Stimulated activated CD4-positive, alpha-beta T cell treated with anti-CD3 and anti-CD28 coated beads, Interleukin-2, amount 100 ng/mL, for 48 hours (primary cell): ENCODE measurements around the gene QKI.

ENCODE experiments used
- DNase-seq, 2 donors: peaks; one replicate each; pipeline ENCODE4 v3.0.0-alpha.2; 2020

QKI gene

DNA sequence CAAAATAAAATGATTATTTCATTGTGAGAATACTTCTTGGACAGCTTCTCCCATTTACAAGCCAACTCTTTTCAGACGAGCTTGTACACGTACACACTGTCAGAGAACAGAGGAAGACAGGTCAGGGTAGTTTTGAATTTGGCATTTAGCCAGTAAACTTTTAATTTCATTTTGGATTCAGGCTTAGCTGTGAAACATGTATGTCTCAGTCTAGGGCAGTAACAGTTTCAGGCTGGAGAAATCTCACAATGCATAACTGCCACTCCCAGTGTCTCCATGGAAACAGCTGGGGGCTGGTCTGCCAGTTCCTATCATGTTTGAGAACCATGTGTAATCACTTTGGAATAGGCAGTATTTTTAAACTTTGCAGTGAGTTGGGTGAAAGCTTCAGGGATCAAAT lies 22.0 kb upstream of the QKI start:
- no peak for DNase-seq

DNA sequence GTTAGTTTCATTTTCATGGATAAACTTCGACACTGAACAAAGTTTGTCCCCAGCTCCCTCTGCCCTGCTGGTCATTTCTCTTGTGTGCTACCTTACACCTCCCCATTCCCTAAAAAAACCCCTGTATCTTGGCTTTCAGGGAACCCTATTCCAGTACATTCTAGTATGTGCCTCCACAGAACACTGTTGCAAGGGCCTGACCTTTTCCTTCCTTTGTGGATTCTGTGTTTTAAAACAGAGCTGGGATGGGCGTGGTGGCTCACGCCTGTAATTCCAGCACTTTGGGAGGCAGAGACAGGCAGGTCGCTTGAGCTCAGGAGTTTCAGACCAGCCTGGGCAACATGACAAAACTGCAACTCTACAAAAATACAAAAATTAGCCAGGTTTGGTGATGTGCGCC lies 20.6 kb upstream of the QKI start:
- no peak for DNase-seq

DNA sequence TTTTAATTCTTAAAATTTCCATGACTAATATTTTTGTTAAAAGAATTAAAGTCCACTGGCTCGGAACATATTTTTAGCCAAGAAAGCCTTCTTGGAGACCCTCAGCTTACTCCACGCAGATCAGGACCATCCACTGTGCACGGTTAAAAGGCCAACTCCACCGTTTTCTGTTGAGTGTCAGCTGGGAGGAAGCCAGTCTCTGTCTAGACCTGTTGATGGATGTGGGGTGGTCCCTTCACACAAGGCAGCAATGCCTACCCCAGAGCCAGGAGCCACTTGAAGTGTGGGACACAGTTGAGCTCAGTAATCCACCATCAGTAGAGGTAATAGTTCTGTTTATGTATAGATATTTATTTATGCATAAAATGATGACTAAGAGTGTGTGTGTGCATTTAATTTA lies 19.9 kb upstream of the QKI start:
- DNase-seq: no peak

DNA sequence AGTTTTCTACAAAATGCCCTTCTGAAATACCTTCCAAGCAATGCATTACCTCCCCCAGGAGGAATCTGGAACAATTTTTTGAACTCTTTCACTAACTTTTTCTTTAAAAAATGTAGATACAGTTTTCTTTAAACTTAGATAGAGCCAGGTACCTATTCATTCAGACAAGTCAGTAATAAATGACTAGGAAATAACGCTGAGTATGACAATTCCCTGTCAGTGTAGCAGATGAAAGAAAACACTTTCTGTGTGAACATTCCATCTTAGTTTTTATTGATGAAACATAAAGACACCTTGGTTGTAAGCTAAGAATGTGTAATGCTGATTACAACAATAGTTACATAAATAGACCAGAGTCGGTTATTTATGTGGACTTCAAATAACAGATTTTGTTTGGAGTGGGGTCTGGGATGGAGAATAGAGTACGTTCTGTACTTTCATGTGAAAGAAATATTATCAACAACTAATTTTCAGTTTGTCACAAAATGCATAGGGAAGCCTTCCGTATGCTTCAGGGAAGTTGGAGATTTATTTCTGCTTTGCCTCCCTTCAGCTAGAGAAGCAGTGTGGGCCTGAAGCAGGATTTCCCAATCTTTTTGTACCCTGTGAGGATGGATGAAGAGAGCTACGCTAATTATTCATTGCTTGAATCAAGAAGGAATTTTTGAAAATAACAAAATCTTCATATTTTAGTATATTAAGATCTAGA lies 19.2 kb upstream of the QKI start:
- DNase-seq: no peak

DNA sequence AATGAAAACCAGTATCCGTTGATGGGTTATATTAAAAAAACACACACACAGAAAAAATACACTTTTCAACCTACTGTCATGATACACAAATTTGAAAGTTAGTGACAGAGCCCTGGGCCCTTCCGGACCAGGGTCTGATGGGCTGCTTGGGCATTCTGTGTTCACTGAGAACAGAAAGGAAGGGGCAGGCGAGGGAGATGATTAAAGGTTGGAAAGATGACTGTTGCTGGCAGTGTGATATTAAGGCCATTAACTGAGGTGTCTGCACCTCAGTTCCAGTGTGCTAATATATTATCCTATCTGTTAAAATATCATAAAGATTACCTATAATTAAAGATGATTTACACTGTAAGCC lies 18.7 kb upstream of the QKI start:
- no peak for DNase-seq

DNA sequence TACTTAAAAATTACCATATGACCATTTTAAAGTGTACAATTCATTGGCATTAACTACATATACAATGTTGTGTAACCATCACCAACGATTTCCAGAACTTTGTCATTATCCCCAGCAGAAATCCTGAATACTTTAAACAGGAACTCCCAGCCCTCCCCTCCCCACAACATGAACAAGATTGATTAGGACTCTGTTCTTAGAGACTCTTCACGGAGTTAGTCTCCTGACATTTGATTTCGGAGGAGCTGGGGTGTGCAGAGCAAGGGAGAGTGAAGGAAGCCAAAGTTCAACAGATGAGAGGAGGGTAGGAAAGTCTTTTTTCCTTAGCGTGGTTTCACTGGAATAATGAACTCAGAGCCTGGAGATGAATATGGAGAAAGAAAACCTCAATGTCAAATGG lies 17.2 kb upstream of the QKI start:
- no peak for DNase-seq

DNA sequence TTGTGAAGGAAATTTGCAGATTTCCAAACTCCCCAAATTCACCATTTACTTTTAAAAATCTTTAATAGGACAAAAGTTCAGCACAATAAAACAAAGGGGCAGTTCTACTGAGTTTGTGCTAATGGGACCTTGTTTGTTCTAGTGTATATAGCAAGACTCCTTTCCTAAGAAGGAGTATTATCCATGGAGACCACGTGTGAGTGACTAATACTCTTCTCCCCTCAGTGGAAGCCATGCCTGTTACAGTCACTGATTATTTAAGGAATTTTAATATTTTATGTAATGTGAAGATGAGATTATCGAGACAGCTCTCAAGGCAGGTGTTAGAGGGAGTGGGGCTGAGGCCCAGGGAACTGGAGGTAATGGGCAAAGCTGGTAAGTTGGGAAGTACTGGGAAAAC lies 16.4 kb upstream of the QKI start:
- no peak for DNase-seq

DNA sequence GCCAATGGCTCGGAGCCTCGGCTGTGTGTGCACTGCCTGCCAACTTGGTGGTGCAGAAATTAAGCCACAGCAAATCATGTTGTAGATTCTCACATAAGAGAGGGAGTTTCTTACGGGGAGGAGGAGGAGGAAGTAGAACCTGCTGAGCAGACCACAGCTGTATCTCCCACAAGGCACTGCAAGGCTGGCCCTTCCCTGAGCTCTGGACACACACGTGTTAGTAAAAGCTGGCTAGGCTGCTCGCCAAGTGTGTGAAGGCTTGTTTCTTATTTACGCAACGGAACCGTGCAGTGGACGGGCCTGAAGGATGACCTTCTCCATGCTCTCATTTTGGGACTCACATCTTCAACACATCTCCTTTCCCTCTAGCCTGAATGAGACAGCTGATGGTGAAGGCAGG lies 15.7 kb upstream of the QKI start:
- DNase-seq: no peak

DNA sequence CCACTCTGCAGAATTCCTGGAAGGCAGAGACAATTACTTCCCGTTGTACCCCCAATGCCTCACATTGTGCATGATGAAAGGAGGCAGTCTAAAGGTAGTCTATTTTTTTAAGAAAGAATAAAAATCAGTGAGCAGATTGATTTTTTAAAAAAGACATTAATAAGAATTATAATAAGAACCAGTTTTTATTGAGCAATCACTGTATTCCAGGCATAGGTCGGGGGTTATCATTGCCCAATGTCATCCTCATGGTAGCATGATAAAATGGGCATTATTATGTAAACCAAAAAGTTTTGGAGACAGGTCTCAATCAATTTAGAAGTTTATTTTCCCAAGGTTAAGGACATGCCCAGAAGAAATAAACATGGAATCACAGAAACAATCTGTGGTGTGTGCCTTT lies 14.0 kb upstream of the QKI start:
- no peak for DNase-seq

DNA sequence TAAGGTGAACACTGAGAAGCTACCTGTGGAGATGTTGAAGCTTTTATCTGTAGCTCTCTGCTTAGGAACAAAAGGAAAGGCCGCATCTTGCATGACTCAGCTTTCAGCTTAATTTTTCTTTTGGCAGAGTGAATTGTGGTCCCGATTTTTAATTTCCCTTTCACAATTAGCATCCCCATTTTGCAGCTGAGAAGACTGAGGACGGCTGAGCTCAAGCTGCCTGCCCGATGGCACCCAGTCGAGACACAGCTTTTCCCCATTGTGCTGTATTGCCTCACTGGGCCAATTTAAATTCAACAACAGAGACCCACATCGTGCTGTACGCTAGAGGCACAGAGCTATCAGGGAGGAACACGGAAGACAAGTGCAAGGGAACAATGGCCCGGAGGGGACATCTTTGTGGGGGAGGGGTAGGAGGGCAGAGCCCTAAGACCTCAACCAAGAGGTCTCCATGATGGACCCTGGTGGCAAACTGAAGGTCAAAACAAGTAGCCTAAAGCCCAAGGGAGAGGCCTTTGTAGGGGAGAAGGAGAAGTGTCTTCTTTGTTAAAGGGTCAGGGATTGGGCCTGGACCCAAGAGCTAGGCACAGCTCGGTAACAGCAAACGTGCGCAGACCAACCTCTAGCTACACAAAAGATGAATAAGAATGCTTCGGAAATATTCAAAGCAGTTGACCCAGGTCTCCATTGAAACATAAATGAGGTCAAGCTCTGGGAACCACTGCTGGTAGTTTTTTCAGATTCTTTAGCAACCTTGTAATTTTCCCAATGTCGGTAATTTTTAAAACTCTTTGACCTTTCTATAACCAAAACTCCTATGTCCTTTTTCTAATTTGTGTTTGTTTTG lies 13.3 kb upstream of the QKI start:
- DNase-seq: no peak

DNA sequence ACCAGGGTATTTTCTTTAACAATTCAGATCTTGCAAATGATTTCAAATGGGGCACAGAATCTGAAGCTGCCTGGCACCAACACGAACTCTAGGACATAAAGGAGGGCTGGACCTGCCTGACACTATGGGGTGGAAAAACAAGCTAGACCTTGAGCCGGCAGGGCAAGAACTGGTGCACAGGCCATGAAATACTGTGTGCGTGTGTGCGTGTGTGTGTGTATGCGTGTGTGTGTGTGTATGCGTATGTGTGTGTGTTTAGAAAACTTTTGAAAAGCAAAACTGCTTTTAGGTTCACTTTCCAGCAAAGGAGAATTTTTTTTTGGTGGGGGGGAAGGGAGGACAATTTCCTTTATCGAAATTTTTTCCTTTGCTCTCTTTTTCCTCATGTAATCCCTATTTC lies 11.9 kb upstream of the QKI start:
- no peak for DNase-seq

DNA sequence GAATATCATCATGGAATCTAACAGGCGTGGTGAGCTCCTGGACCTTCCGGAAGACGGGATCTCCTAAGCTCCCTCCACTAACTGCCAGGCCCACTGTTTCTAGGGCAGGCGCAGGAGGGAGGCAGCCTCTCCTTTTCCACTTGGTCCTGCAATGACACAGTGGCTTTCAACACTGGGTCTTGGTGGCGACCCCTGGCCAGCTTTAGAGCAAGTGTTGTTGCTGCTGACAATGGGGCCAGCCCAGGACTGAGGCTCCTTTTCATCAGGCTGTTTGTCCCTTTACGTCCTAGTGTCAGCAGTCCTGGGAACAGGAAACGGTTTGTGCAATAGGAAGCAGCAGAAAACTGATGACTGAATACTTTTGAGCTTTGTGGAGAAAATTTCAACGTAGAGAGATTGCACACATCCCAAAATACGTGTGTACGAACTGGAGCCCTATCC lies 9.7 kb upstream of the QKI start:
- DNase-seq: no peak

DNA sequence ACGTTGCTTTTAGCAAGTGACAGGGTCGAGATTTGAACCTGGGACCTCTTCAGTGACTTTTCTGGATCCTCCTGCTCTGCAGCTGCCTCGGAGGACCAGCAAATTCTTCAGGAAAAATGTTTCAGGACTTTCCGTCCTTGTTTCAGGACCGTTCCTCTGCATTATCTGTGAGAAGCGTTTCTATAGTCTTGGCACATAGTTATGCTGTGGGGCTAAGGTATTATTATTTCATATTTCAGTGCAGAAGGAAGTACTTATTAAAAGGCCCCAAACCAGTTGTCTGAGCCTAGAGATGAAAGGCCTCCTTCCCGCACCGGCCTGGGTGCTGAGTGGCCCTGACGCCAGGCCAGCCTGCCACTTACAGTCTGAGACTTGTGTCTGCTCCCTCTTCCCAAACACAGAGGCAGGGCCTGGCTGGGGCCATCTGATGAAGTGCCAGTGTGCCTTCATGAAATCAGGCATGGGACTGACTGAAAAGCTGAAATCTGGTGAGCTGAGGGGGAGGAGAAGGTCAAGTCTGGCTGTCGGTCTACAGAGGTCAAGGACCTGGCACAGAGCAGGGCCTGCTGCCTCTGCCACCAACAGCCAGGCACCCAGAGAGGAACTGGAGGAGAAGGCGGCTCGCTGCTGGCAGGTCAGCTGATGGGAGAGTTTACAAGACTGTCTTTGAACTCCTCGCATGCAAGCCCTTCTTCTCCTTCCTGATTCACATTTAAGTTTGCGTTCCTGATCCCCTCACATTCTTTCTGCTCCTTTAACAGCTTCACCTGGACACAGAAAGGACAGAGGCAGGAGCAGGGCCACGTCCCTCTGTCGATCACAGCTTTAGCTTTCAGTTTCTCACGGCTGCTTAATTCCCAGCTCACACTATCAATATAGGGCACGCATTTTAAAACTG lies 8.9 kb upstream of the QKI start:
- peak in 1 of 2 donors; percentile 5 for DNase-seq

DNA sequence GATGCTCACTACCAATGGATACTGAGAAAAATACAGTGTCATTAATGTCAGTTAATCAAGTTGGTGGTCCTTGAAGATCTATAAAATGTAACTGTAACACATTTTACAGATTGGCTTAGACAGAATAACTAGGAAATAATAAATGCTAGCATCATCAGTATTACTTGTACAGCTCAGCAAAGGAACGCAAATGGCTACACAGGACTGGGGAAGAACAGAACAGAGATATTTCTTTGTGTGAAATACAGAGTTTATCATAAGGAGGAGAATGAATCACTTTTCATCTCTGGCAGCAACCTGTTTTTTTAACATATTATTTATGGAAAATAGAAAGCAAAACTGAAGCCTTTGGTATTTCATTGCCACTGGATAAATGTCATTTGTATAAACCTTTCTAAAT lies 8.2 kb upstream of the QKI start:
- no peak for DNase-seq

DNA sequence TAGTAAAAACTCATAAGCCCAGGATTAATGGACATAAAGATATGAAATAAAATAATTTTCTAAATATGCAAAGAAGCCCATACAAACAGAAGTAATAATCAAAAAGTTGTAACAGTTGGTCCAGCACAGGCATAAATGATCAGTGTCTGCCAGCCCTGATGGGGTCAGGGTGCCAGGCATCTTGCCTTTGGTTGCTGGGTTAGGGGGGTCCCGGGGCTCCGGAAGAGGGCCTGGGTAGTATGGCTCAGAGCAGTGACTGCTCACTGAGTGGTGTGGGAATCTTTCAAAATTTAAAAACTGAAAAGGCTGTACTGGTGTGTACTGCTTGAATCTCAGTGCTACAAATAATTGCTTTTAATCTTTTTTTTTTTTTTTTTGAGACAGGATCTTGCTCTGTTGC lies 7.7 kb upstream of the QKI start:
- no peak for DNase-seq

DNA sequence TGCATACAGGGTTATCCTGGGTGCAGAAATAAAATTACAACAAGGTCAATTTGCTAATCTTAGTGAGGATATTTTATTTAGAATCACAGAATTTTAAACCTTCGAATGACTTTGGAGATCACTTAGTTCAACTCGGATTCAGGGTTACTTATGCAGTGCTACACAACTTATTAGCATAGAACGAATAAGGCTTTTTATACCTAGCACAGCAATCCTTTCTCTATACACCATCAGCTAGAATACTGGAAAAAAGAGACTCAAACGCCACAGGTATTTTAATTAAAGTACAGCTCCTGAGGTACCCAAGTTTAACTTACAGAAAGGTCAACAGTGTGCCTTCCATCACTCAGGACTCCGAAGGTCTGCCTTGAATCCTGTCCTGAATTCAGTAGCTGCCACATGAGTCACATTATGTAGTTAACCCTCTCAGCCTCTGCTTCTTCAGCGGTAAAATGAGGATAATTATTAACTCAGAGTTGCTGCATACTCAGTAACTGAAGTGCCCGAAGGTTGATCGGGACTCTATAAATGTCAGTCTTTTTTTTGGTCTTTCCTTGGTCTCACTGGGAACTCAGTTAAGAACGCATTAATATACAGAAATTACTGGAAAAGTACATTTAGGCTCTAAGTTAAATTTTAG lies 6.0 kb upstream of the QKI start:
- no peak for DNase-seq

DNA sequence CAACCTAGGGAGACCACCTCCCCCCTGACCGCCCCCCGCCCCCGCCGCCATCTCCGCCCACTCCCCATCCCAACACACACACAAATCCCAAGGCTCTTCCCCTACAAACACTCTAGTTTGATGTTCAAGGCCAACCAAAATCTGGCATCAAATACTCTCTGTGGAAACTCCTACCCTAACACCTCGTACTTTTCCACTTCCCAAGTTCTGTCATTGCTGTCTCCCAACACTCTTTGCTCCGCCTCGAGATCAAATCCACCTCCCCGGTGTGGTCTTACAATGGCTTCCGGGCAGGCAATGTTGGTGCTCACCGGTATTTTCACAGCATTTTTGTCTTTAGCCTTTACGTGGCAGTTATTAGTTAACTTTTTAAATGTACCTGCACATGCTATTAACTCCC lies 4.8 kb upstream of the QKI start:
- DNase-seq: no peak

DNA sequence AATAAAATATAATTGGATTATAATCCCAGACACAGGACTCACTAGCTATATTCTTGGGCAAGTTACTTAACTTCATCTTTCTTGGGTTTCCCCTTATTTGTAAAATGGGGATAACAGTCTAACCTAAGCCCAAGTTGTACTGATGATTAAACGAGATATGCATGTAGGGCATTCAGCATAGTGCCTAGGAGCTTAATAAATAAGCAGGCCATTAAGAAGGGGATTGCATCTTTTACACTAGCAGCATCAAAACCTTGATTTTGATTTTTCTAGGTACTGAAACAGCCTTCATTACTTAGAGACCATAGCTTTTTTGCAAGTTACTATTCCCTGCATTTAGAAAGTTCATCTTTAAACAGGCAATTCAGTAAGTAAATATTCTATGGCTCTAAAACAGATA lies 2.2 kb upstream of the QKI start:
- DNase-seq: no peak

DNA sequence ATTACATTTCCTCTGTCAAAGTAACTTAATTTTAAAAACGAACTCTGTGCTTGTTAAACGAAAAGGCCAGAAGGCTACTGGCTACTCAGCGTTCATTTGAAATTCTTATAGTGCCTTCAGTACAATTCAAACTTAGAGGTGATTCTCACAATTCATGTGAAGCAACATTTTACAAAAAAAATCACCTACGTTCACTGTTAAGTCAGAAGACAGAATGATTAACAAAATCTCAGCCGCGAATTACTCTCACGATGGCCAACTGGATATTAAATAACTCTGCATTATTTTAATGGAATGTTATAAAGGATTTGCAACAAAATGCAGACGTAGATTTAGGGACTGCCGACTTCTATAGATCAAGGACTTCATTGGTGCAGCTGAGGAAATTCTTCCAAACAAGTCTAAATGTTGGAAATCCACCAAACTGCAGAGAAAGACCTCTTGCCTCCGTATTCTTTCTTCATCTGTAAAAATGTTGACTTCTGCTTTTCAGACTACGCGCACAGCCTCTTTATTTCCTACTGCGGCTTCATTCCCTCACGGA lies 1.6 kb upstream of the QKI start:
- DNase-seq: no peak

DNA sequence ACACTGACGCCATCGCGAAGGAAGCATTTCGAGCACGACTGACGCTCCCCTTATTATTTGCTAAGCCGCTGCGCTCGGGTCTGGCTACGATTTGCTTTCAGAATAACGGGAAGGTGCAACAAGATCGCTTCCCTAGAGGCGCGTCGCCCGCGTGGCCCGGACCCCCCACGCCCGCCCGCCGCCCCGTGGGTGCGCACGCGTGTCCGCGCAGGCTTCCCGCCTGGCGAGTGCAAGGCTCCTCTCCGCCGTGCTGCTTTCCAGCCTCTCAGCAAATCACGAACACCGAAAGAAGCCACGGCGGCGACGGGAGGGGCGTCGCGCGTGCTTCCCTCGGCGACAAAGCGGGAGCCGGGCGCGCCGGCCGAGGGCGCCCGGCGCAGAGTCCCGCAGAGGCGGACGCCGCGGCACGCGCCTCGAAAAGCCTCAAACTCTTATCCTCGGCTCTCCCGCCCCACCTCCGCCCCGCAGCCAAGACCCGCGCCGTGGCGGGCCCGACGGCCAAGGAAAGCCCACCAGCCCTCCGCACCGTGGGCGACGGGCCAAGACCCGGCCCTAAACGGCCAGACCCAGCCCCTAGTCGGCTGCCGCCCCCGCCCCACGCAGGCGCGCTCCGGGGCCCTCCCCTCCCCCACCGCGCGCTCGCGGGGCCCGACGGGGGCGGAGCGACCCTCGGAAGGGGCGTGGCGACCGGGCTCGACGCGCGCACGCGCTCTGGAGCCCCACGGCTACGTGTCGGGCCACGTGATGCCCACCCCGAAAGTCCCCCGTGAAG lies 987 bp upstream of the QKI start:
- peak; percentile 85 to 91 for DNase-seq

DNA sequence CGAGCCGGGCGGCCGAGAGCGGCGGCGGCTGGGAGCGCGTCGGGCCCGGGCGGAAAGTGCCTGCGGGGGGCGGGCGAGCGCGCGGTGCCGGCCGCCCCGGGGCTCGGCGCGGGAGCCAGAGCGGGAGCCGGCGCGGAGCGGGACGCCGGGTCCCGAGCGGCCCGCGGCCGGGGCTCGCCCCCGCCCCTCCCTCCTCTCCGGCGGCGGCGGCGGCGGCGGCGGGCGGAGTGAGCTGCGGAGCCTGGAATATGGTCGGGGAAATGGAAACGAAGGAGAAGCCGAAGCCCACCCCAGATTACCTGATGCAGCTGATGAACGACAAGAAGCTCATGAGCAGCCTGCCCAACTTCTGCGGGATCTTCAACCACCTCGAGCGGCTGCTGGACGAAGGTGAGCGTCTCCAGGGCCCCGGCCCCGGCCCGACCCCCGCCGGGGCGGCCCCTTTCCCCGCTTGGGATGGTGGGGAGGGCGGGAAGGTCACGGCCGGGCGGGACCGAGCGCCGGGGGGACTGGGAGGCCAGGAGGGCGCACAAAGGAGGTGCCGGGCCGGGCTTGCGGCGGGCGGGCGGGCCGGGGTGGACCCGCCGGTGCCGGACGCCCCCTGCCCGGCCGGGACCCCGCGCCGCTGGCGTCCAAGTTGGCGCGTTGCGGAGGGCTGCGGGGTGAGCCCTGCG lies 565 bp downstream of the QKI start:
- DNase-seq: peak; percentile 12 to 20
